ENCODE results near the gene SV2C. TPM values are rescaled to one million over a fixed set of nuclear protein-coding genes. Genes with fewer than 3 reads are reported as not detected.
"Not testable (repeated sequence)": the region's sequence is repeated elsewhere in the genome, so short reads cannot be mapped to it uniquely, and the experiment has no call there.

The SV2C gene
- total RNA-seq, 2 experiments from 2014 or later, result 0.02 to 0.10 TPM

DNA sequence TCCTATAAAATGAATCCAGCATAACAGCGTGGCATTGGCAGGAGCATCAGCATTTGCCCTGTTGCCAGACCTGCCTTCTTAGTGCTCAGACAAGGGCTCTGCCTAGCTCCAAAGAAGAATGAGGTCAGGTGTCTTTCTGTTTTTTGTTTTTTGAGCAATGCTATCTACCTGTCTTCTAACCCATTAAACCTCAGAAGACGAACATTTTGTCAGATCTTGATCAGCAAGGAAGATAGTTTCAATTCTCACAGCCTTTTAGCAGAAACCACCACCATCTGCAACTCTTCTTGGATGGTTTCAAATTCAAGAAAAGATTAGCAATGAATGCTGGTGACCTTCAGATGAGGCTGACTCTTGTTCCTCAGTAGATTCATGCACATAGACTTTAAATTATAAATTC lies 216.4 kb downstream of the SV2C start:
- Mint-ChIP-seq H3K4me3 (no peak overlapping the region), H3K4me1 (ENCODE audit: low read depth) (peaks cover 26% of the 10 kb centered on the region), H3K9me3 (no peaks in the 10 kb centered on the region), H3K27ac (peak overlapping the region; percentile 64), H3K27me3 (no peaks in the 10 kb centered on the region), H3K36me3 (no peaks in the 10 kb centered on the region)
- intact Hi-C loops (cut with micrococcal nuclease), result no loop called here
- CTCF ChIA-PET, result interaction anchor here (2.0 kb wide), 1 partner anchor 9 kb away, joined by 5 read pairs; no protein-coding TSS in a partner anchor
- no peak for DNase-seq
- POLR2A ChIA-PET, result interaction anchor here (0.7 kb wide), 1 partner anchor 117 kb away, joined by 3 read pairs; no protein-coding TSS in a partner anchor

GRCh38 chr5:76301932-76302331 lies 218.7 kb downstream of the SV2C start:
- intact Hi-C loops (cut with micrococcal nuclease); CTCF ChIA-PET; H3K9me3 Mint-ChIP-seq: not testable (repeated sequence)

GRCh38 chr5:76302661-76303060 lies 219.5 kb downstream of the SV2C start:
- POLR2A ChIA-PET; H3K9me3 Mint-ChIP-seq; CTCF ChIA-PET; H3K27me3 Mint-ChIP-seq; DNase-seq; H3K4me3 Mint-ChIP-seq; H3K27ac Mint-ChIP-seq; intact Hi-C loops (cut with micrococcal nuclease); H3K36me3 Mint-ChIP-seq: not testable (repeated sequence)
- H3K4me1 Mint-ChIP-seq (ENCODE audit: low read depth), result peaks cover 27% of the 10 kb centered on the region

More at GRCh38 chr5:76301932-76302331, 218.7 kb downstream of the SV2C start:
- H3K36me3 Mint-ChIP-seq, H3K27me3 Mint-ChIP-seq, POLR2A ChIA-PET, H3K27ac Mint-ChIP-seq, DNase-seq, H3K4me3 Mint-ChIP-seq: not testable (repeated sequence)
- peaks cover 27% of the 10 kb centered on the region for H3K4me1 Mint-ChIP-seq (ENCODE audit: low read depth)

DNA sequence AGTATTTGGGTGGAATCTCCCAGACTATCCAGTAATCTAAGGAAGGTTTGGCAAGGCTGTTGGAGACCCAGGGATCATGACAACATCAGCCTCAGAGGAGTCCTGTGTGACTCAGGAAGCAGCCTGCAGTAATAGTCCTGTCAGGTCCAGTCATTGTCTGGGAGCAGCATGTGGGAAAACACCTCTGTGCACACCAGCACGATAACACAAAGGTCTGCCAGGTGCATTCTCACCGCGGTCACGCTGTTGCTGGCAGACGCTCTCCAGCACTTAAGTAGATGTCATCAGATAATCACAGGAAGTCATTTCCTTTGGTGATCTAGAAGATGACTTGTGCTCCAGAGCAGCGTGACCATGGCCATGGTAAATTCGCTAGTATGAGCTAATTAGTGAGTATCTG lies 220.7 kb downstream of the SV2C start:
- H3K4me1 Mint-ChIP-seq (ENCODE audit: low read depth), result peaks cover 30% of the 10 kb centered on the region
- ChIA-PET CTCF (interaction anchor here (0.6 kb wide), 1 partner anchor 1108 kb away, joined by 3 read pairs; no protein-coding TSS in a partner anchor), POLR2A (no interaction called here)
- H3K4me3 Mint-ChIP-seq, result no peak overlapping the region
- intact Hi-C loops (cut with micrococcal nuclease), result loop anchor here (1.0 kb wide), 1 partner anchor 35 kb away; no protein-coding TSS in a partner anchor
- H3K36me3 Mint-ChIP-seq, result no peaks in the 10 kb centered on the region
- H3K9me3 Mint-ChIP-seq, result no peaks in the 10 kb centered on the region
- peak; percentile 73 for DNase-seq
- H3K27me3 Mint-ChIP-seq, result no peaks in the 10 kb centered on the region
- H3K27ac Mint-ChIP-seq, result no peak overlapping the region

GRCh38 chr5:76305269-76305668 lies 222.1 kb downstream of the SV2C start:
- ChIA-PET POLR2A (no interaction called here), CTCF (no interaction called here)
- H3K36me3 Mint-ChIP-seq, result no peaks in the 10 kb centered on the region
- H3K4me1 Mint-ChIP-seq (ENCODE audit: low read depth), result peaks cover 23% of the 10 kb centered on the region
- intact Hi-C loops (cut with micrococcal nuclease), result no loop called here
- H3K27ac Mint-ChIP-seq, result no peak overlapping the region
- H3K27me3 Mint-ChIP-seq, result no peaks in the 10 kb centered on the region
- DNase-seq, result no peak
- no peaks in the 10 kb centered on the region for H3K9me3 Mint-ChIP-seq
- no peak overlapping the region for H3K4me3 Mint-ChIP-seq

GRCh38 chr5:76305775-76306174 lies 222.6 kb downstream of the SV2C start:
- peaks cover 20% of the 10 kb centered on the region for H3K4me1 Mint-ChIP-seq (ENCODE audit: low read depth)
- ChIA-PET CTCF (no interaction called here), POLR2A (no interaction called here)
- no peaks in the 10 kb centered on the region for H3K9me3 Mint-ChIP-seq
- no peak overlapping the region for H3K4me3 Mint-ChIP-seq
- H3K27ac Mint-ChIP-seq, result no peak overlapping the region
- H3K36me3 Mint-ChIP-seq, result no peaks in the 10 kb centered on the region
- DNase-seq, result no peak
- intact Hi-C loops (cut with micrococcal nuclease), result no loop called here
- no peaks in the 10 kb centered on the region for H3K27me3 Mint-ChIP-seq

DNA sequence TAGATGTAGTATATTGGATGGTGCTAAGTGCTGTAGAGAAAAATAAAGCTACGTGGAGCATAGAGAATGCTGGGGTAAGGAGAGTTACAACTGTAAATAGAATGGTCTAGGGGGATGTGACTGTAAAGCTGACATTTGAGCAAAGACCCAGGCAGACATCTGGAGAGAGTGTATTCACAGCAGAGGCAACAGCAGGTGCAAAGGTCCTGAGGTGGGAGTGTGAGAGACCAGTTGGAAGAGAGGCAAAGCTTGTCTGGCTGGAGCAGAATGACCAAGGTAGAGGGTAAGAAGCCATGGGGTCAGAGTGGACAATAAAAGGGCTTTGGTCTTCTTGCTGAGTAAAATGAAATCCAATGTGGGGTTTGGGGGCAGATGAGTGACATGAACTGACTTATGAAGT lies 227.0 kb downstream of the SV2C start:
- no peak for DNase-seq
- peaks cover 8% of the 10 kb centered on the region for H3K4me1 Mint-ChIP-seq (ENCODE audit: low read depth)
- intact Hi-C loops (cut with micrococcal nuclease), result no loop called here
- ChIA-PET POLR2A (no interaction called here), CTCF (interaction anchor here (2.0 kb wide), 1 partner anchor 8 kb away, joined by 8 read pairs; no protein-coding TSS in a partner anchor)
- no peak overlapping the region for H3K27ac Mint-ChIP-seq
- no peaks in the 10 kb centered on the region for H3K9me3 Mint-ChIP-seq
- no peaks in the 10 kb centered on the region for H3K36me3 Mint-ChIP-seq
- H3K4me3 Mint-ChIP-seq, result no peak overlapping the region
- H3K27me3 Mint-ChIP-seq, result no peaks in the 10 kb centered on the region

DNA sequence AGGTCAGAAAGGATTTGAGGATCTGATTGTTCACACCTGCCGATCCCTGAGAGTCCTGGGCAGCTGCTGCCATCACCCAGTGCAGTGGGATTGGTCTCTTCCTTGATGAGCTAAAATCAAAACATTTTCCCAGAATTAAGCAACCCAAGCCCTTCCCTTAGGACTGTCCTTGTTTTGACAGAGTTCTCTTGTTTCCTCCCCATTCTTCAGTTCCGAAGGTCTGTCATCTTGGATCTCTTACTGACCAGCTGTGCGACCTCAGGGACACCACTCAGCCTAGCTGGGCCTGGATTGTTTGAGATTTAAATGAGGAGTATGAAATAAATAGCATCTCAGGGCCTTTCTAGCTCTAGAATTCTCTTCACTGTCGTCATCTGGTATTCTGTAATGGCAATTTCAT lies 229.6 kb downstream of the SV2C start:
- Mint-ChIP-seq H3K4me1 (ENCODE audit: low read depth) (peaks cover 4% of the 10 kb centered on the region), H3K27me3 (no peaks in the 10 kb centered on the region), H3K4me3 (no peak overlapping the region), H3K27ac (no peak overlapping the region), H3K9me3 (no peaks in the 10 kb centered on the region), H3K36me3 (no peaks in the 10 kb centered on the region)
- CTCF ChIA-PET, result no interaction called here
- intact Hi-C loops (cut with micrococcal nuclease), result no loop called here
- POLR2A ChIA-PET, result no interaction called here
- no peak for DNase-seq

DNA sequence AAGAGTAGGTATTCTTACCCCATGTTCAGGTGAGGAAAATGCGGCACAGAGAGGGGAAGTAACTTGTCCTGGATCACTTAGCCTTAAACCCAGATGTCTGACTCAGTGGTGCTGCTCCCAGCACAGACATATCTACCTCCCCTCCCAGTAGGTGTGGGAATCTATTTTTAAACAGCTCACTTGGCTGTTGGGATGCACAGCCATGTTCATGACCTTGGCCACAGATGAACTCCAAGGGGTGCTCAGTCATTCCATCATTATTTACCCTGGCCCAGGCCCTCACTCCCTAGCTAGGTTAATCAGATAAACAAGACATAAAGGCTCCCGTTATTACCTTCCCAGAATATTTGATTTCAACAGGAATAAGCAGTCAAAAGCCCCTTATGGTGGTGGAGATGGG lies 231.5 kb downstream of the SV2C start:
- intact Hi-C loops (cut with micrococcal nuclease), result no loop called here
- ChIA-PET CTCF (no interaction called here), POLR2A (no interaction called here)
- Mint-ChIP-seq H3K9me3 (no peaks in the 10 kb centered on the region), H3K27me3 (no peaks in the 10 kb centered on the region), H3K36me3 (no peaks in the 10 kb centered on the region), H3K4me3 (no peak overlapping the region), H3K4me1 (ENCODE audit: low read depth) (peaks cover 2% of the 10 kb centered on the region), H3K27ac (no peak overlapping the region)
- DNase-seq, result no peak

GRCh38 chr5:76319673-76320072 lies 236.5 kb downstream of the SV2C start:
- no peaks in the 10 kb centered on the region for H3K27me3 Mint-ChIP-seq
- no peak for DNase-seq
- ChIA-PET POLR2A (no interaction called here), CTCF (no interaction called here)
- H3K4me3 Mint-ChIP-seq, result no peak overlapping the region
- intact Hi-C loops (cut with micrococcal nuclease), result no loop called here
- peaks cover 9% of the 10 kb centered on the region for H3K4me1 Mint-ChIP-seq (ENCODE audit: low read depth)
- no peak overlapping the region for H3K27ac Mint-ChIP-seq
- H3K9me3 Mint-ChIP-seq, result peaks cover 14% of the 10 kb centered on the region
- H3K36me3 Mint-ChIP-seq, result no peaks in the 10 kb centered on the region

GRCh38 chr5:76323494-76323893 lies 240.3 kb downstream of the SV2C start:
- POLR2A ChIA-PET; CTCF ChIA-PET; H3K27me3 Mint-ChIP-seq; intact Hi-C loops (cut with micrococcal nuclease); DNase-seq; H3K36me3 Mint-ChIP-seq; H3K4me3 Mint-ChIP-seq; H3K27ac Mint-ChIP-seq: not testable (repeated sequence)
- H3K4me1 Mint-ChIP-seq (ENCODE audit: low read depth), result peaks cover 46% of the 10 kb centered on the region
- H3K9me3 Mint-ChIP-seq, result peaks cover 14% of the 10 kb centered on the region

GRCh38 chr5:76325326-76325725 lies 242.1 kb downstream of the SV2C start:
- intact Hi-C loops (cut with micrococcal nuclease), result loop anchor here (5.0 kb wide), 1 partner anchor 147 kb away; no protein-coding TSS in a partner anchor
- DNase-seq, result no peak
- Mint-ChIP-seq H3K27ac (peak overlapping the region; percentile 86), H3K9me3 (peaks cover 14% of the 10 kb centered on the region), H3K4me1 (ENCODE audit: low read depth) (peaks cover 53% of the 10 kb centered on the region), H3K4me3 (peak overlapping the region; percentile 43), H3K36me3 (no peaks in the 10 kb centered on the region), H3K27me3 (no peaks in the 10 kb centered on the region)
- CTCF ChIA-PET, result interaction anchor here (1.0 to 1.3 kb wide), 3 partner anchors 217 to 257 kb away, joined by 3 to 5 read pairs (median 4); no protein-coding TSS in a partner anchor
- POLR2A ChIA-PET, result interaction anchor here (0.6 kb wide), 1 partner anchor 26 kb away, joined by 4 read pairs; no protein-coding TSS in a partner anchor

GRCh38 chr5:76325876-76326491 lies 242.8 kb downstream of the SV2C start:
- peaks cover 56% of the 10 kb centered on the region for H3K4me1 Mint-ChIP-seq (ENCODE audit: low read depth)
- no peaks in the 10 kb centered on the region for H3K36me3 Mint-ChIP-seq
- peak; percentile 50 for DNase-seq
- intact Hi-C loops (cut with micrococcal nuclease), result loop anchor here (1.0 to 5.0 kb wide), 2 partner anchors 56 to 146 kb away; no protein-coding TSS in a partner anchor
- CTCF ChIA-PET, result interaction anchor here (0.8 to 1.9 kb wide), 7 partner anchors 12 to 257 kb away, joined by 3 to 8 read pairs (median 4); no protein-coding TSS in a partner anchor
- H3K27ac Mint-ChIP-seq, result peak overlapping the region; percentile 86
- POLR2A ChIA-PET, result interaction anchor here (0.6 to 1.3 kb wide), 2 partner anchors 26 to 222 kb away, joined by 4 to 5 read pairs; no protein-coding TSS in a partner anchor
- peak overlapping the region; percentile 43 for H3K4me3 Mint-ChIP-seq
- H3K9me3 Mint-ChIP-seq, result peaks cover 14% of the 10 kb centered on the region
- H3K27me3 Mint-ChIP-seq, result no peaks in the 10 kb centered on the region
